Measurements from ENCODE around the gene HLX.

Gene HLX

GRCh38 chr1:220896092-220896491 lies 16.8 kb downstream of the HLX start:
- no peak for DNase-seq

GRCh38 chr1:220900842-220901241 lies 21.6 kb downstream of the HLX start:
- DNase-seq: no peak

DNA sequence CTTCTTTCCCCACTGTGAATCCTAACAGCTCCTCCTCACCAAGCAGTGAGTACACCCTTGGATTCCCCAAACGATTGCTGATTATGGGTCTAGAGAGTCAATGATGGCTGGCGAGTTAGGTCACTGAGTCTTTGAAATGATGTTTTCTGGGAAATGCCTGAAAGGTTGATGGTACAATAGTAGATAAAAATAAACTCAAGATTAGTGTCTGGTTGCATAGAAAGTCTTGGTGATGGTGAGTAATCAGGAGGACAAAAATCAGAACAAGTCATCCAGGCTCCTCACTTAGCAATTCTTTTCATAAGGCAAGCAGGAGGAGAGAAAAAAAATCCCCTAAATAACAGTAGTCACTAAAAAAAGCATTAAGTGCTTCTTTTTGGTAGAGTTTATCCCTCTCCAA lies 22.6 kb downstream of the HLX start:
- no peak for DNase-seq

DNA sequence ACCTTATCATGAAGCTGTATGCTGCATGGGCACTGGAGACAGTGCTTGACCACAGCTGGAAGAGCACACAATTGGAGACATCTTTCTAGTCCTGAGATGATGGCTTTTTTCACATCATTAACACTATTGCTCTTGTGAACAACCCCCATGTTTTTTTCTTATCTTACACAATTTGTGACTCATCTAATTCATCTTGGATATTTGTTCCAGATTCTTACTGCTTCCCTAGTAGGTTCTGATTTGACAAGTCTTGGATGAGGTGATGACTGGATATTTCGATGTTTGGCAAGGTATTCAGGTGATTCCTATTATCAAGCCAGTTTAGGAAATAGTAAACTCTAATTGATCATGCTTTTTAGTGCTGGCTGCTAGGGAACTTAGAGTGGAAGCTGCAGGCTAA lies 23.7 kb downstream of the HLX start:
- DNase-seq: no peak

- DNase-seq: no peak
Measured at GRCh38 chr1:220904876-220905275, 25.6 kb downstream of the HLX start.

DNA sequence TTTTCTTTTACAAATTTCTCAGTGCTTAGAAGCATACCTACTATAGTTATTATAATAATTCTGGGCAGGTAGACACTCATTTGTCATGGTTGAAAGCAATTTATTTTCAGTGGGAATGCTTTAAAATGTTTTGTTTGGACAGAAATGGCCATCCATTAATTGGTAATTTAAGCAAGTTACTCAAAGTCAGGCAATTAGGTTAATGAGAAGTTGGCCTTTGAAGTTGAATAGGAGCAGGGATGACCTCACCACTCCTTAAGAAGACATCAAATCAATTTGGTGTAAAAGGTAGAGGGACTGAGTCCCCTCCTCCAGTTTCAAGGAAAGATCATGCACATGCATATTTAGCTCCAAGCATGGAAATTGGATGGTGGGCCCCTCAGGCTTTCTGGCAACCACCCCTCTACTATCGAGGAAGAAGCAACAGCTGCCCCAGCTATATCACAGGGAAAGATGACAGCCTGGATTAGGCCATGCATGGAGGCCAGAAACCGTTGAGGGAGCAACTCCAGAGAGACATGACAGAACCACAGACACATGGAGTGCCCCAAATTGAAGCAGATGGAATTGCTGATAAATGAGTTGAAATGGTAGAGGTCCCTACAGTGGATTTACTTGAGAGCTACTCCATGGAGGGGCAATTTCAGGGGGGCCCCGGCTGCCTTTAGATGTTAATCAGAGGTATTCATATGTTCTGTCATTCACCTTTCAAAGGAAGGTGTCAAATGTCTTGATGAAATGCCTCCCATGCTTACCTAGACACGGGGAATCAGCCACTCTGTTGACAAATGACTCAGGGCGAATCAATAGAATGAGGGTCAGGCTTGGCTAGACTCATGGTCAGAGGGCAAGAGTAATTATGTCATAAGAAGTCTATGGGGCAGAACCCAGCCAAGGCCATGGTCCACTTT lies 26.7 kb downstream of the HLX start:
- no peak for DNase-seq

- no peak for DNase-seq
Measured at GRCh38 chr1:220906561-220907334, 27.5 kb downstream of the HLX start.

DNA sequence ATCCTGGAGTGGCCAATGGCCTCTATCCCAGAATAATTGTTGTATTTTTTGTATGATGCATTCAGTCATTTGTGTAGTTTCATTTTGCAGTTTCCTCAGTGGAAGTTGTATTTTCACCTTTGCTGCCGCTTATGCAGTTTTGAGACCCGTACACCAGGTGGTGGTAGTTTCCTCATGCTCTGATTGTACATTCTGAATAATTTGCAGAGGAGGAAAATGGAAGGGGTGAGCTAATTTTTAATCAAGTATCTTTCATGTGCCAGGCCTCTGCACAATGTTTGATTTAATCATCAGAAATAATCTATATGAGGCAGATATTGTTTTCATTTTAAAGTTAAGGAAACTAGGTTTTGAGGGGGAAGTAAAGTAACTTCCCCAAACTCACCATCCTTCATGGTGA lies 29.5 kb downstream of the HLX start:
- DNase-seq: no peak

- no peak for DNase-seq
Measured at GRCh38 chr1:220910021-220910420, 30.8 kb downstream of the HLX start.

- peak; percentile 25 for DNase-seq
Measured at GRCh38 chr1:220914283-220915116, 35.3 kb downstream of the HLX start.

DNA sequence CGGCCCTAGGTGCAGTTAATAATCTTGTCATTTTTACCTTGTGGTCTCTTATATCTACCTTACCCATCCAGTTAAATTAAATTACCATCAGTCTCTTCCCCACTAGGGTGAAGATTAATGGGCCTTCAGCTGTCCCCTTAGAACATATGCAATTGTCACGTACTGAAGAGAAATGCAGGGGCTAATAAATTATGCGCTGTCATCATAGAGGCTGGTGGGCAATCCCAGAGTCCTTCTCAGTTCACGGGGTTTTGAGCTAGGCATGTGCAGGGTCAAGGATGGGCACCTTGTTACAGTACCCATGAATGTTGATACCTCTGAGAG lies 35.8 kb downstream of the HLX start:
- DNase-seq: no peak

GRCh38 chr1:220915954-220916353 lies 36.7 kb downstream of the HLX start:
- no peak for DNase-seq

GRCh38 chr1:220917101-220917500 lies 37.9 kb downstream of the HLX start:
- DNase-seq: no peak

GRCh38 chr1:220917535-220918209 lies 38.4 kb downstream of the HLX start:
- no peak for DNase-seq

DNA sequence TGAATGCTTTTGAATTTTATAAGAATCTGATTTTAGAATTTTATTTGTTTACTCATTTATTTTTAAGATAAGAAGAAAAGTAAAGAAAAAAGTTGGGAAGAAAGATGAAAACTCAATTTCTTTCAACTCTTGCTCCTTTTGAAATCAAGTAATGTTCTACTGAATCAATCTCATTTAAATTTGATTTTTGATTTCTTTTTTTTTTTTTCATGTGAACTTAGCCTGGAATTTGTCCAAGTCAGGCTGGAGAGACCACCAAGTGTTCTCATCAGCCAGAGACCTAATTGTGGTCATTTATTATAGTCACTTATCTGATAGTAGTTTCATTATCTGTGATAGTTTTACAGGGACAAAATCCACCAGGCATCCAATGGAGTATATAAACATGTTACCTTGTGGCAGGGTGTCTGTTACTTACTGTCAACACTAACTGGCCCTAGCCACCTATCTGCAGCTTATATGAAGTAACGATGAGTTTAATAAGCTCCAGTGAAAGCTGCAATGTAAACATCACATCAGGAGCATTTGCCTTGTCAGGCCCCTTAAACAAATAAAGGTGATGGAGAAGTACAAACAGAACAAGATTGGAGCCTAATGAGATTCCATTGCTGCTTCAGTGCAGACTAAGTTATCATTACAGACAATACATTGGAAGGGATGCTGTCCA lies 39.2 kb downstream of the HLX start:
- no peak for DNase-seq

GRCh38 chr1:220920967-220921366 lies 41.7 kb downstream of the HLX start:
- DNase-seq: no peak

- DNase-seq: no peak
Measured at GRCh38 chr1:220921498-220921897, 42.3 kb downstream of the HLX start.

DNA sequence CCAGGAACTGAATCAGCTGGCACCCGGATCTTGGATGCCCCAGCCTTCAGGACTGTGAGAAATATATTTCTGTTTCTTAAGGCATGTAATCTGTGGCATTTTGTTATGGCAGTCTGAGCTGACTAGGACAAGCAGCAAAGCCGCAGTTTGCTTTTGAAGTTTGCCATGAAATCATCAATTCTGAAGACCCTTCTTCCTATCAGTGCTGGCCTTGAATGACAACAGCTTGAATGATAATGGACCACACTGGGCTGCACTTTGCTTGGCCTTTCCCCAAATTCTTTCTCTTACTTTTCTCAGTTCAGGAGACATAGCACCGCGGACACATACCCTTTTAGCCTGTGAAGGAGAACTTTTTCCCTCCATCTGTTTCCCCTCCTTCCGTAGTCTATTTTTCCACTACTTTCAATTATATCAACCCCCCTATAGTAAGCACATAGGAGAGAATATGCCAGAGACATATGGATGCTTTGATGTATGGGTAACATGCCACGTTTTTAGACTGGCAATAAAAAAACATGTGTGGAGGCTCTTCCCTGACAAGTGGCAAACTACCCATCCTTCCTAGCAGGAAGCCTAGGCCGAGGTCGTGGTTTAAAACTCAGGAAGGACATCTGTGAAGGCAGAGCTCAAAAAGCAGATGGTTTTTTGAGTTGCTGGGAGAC lies 42.9 kb downstream of the HLX start:
- DNase-seq: no peak

- DNase-seq: peak; percentile 18
Measured at GRCh38 chr1:220922951-220923350, 43.7 kb downstream of the HLX start.

GRCh38 chr1:220924331-220924970 lies 45.2 kb downstream of the HLX start:
- DNase-seq: no peak

- no peak for DNase-seq
Measured at GRCh38 chr1:220925707-220926106, 46.5 kb downstream of the HLX start.
